ENCODE measurements around the gene SYNM.
A peak's percentile ranks its signal among the peaks of the same experiment; 100 is the strongest.
"Not testable (repeated sequence)": the region's sequence is repeated elsewhere in the genome, so short reads cannot be mapped to it uniquely, and the experiment has no call there.

Gene SYNM

DNA sequence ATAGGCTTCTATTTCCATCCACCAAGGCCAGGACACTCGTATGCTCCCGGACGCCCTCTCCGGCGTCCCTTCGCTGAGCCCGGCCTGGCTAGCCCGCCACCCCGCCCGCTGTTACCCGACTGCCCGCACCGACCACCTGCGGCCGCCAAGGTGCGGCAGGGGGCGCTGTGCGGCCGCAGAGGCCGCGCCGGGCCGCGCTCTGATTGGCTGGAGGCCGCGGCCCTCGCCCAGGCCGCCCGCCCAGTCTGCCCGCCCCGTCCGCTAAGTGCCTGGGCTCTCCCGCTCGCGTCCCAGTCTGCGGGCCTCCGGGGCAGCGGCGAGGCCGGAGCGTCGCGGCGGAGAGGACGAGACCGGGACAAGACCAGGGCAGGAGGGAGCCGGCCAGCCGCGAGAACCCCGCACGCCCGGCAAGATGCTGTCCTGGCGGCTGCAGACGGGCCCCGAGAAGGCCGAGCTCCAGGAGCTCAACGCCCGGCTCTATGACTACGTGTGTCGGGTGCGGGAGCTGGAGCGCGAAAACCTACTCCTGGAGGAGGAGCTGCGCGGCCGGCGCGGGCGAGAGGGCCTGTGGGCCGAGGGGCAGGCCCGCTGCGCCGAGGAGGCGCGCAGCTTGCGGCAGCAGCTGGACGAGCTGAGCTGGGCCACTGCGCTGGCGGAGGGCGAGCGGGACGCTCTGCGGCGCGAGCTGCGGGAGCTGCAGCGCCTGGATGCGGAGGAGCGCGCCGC, at the start of gene SYNM:
Gene SYNM (plus strand): TSS at position 293 of the 726 bp plus-strand sequence. CDS start 120 bp downstream, at position 413.
- no peak within 1 kb of the TSS for H3K27ac Mint-ChIP-seq
- H3K36me3 Mint-ChIP-seq (ENCODE audit: low read depth) = no peaks in the 10 kb centered on the region
- peak; percentile 57 for DNase-seq
- H3K9me3 Mint-ChIP-seq = no peaks in the 10 kb centered on the region
- peaks cover 13% of the 10 kb centered on the region for H3K4me1 Mint-ChIP-seq (ENCODE audit: low read depth)
- H3K4me3 Mint-ChIP-seq = peak within 1 kb of the TSS; percentile 61
- H3K27me3 Mint-ChIP-seq = peaks cover 62% of the 10 kb centered on the region

DNA sequence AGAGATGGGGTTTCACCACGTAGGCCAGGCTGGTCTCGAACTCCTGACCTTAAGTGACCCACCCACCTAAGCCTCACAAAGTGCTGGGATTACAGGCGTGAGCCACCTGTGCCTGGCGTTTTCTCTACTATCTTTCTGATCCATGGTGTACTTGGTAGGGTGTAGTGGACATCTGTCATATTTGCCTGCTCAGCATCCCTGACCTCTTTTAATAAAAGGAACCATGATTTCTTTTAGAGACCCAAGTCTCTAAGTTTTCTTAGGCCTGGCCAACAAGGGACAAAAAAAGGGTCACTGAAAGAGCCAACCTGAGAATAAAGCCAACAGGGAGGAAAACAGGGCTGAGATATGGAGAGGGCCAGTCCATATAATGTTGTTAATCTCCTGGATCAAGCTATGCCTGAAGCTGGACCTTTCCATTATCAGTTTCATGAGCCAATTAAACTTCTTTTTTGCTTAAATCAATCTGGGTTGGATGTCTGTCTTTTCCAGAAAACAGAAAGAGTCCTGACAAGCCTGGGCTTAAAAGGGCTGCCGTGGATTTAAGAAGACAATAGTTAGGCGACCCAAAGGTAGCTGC, 49.2 kb upstream of the SYNM start:
- no peak for DNase-seq
- Mint-ChIP-seq H3K4me1 (ENCODE audit: low read depth) (peaks cover 12% of the 10 kb centered on the region), H3K9me3 (no peaks in the 10 kb centered on the region), H3K4me3 (no peak overlapping the region), H3K27me3 (peaks cover 32% of the 10 kb centered on the region), H3K27ac (no peak overlapping the region), H3K36me3 (ENCODE audit: low read depth) (no peaks in the 10 kb centered on the region)

GRCh38 chr15:99057020-99057419, 47.9 kb upstream of the SYNM start:
- Mint-ChIP-seq H3K27me3 (peaks cover 46% of the 10 kb centered on the region), H3K4me1 (ENCODE audit: low read depth) (peaks cover 10% of the 10 kb centered on the region), H3K27ac (no peak overlapping the region), H3K4me3 (no peak overlapping the region), H3K9me3 (no peaks in the 10 kb centered on the region), H3K36me3 (ENCODE audit: low read depth) (no peaks in the 10 kb centered on the region)
- DNase-seq = no peak

DNA sequence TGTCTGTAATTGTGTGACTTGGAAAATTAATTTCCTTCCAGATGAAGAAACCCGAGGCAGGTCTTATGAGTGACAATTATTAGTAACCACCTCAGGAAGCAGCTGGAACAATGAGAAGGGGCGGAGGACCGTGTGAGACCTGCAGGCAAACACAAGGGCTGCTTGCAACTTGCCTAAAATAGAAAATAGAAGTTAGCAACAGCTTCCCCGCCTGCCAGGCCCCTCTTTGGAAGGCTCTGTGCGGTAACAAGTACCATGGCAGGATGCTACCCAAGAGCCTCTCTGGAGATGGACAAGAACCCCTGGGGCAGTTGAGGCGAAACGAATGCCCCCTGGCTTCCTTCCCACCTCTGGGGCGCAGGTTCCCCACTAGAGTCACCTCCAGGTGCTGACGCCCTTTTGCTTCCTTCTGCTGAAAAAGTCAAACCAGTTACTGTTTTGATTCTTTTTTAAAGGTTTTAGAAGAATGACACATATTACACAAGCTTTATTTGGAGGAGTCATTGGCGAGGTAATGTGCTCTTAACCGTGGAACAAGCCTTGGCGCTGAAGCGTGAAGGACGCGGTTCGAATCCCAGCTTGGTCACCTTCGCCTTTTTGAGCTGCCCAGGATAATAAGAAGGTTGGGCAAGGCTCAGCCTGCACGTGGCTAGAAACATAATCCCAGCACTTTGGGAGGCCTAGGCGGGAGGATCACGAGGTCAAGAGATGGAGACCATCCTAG, 47.0 kb upstream of the SYNM start:
- no peak overlapping the region for H3K27ac Mint-ChIP-seq
- no peak for DNase-seq
- no peaks in the 10 kb centered on the region for H3K36me3 Mint-ChIP-seq (ENCODE audit: low read depth)
- H3K27me3 Mint-ChIP-seq = peaks cover 54% of the 10 kb centered on the region
- peak overlapping the region; percentile 51 for H3K4me3 Mint-ChIP-seq
- H3K9me3 Mint-ChIP-seq = no peaks in the 10 kb centered on the region
- peaks cover 7% of the 10 kb centered on the region for H3K4me1 Mint-ChIP-seq (ENCODE audit: low read depth)

GRCh38 chr15:99058421-99058870, 46.4 kb upstream of the SYNM start:
- no peak for DNase-seq
- peak overlapping the region; percentile 51 for H3K4me3 Mint-ChIP-seq
- H3K27me3 Mint-ChIP-seq = peaks cover 60% of the 10 kb centered on the region
- H3K4me1 Mint-ChIP-seq (ENCODE audit: low read depth) = peaks cover 7% of the 10 kb centered on the region
- no peaks in the 10 kb centered on the region for H3K9me3 Mint-ChIP-seq
- no peaks in the 10 kb centered on the region for H3K36me3 Mint-ChIP-seq (ENCODE audit: low read depth)
- no peak overlapping the region for H3K27ac Mint-ChIP-seq

DNA sequence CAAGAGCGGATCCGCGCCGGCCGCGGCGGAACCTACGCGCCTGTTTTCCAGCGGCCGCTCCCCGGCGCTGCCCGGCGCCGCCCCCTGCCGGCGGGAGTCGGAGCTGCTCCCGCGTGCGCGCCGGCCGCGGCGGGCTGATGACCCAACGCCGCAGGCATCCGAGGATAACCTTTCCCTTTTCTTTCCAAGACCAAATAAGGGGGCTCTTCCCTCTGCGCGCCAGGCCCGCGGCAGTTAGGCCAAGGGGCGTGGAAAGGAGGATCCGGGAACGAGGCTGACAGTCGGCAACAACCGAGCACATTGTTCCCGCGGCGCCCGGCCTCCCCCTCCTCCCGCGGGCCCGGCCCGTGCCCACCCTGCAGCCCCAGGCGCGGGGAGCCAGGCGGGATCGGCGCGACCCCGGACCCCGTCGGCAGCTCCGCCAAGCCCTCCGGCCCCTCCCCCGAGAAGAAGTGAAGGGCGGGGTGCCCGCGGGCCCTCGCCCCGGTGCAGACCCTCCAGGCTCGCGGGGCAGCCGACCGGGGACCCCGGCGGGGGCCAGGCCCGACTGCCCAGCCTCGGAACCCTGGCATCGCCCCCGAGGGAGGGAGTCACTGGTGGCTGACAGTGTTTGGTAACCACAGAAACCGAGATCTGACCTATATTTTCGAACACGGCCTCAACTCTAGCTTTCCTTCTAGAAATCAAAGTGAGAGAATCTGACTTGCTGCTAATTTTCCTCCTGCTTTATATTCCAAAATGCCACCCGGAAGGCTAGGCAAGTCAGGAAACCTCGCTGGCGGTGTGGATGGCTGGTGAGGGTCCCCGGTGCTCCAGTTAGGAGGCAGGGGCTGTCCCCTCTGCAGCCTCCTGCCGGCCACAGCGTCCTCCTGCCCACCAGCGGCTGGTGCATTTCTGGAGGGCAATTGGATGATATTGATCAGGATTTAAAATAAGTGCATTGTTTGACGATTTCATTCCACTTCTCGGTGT, 45.6 kb upstream of the SYNM start:
- Mint-ChIP-seq H3K27me3 (peaks cover 60% of the 10 kb centered on the region), H3K4me3 (peak overlapping the region; percentile 64), H3K4me1 (ENCODE audit: low read depth) (peaks cover 7% of the 10 kb centered on the region), H3K36me3 (ENCODE audit: low read depth) (no peaks in the 10 kb centered on the region), H3K9me3 (no peaks in the 10 kb centered on the region), H3K27ac (no peak overlapping the region)
- DNase-seq = peak; percentile 76

DNA sequence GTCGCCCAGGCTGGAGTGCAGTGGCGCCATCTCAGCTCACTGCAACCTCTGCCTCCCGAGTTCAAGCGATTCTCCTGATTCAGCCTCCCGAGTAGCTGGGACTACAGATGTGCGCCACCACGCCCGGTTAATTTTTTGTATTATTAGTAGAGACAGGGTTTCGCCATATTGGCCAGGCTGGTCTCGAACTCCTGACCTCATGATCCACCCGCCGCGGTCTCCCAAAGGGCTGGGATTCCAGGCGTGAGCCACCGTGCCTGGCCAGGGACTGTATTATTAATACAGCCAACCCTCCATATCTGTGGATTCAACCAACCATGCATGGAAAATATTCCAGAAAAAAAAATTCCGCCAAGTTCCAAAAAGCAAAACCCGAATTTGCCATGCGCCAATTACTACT, 44.7 kb upstream of the SYNM start:
- not testable (repeated sequence) for H3K4me3 Mint-ChIP-seq; H3K36me3 Mint-ChIP-seq (ENCODE audit: low read depth); DNase-seq; H3K27ac Mint-ChIP-seq; H3K4me1 Mint-ChIP-seq (ENCODE audit: low read depth); H3K9me3 Mint-ChIP-seq
- H3K27me3 Mint-ChIP-seq = peaks cover 61% of the 10 kb centered on the region

DNA sequence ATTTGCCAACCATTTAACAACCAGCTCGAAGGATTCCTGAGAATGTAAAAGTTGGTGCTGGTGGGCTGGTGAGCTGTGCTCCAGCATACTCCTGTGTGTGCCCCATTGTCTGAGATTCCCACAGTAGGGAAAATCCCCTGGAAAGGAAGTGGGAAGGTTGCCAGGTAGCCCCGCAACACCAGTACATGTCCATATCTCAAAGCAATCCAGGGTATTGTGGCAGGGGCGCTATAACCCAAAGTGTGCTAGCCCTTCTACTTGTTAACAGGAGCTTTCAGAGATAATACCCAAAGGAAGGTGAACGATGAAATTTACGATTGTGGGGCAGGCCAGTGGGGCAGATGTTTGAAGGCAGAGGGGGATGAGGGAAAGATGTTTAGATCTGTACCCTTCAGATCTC, 42.7 kb upstream of the SYNM start:
- H3K4me1 Mint-ChIP-seq (ENCODE audit: low read depth) = peaks cover 7% of the 10 kb centered on the region
- H3K27me3 Mint-ChIP-seq = peaks cover 60% of the 10 kb centered on the region
- H3K36me3 Mint-ChIP-seq (ENCODE audit: low read depth) = no peaks in the 10 kb centered on the region
- DNase-seq = no peak
- H3K9me3 Mint-ChIP-seq = no peaks in the 10 kb centered on the region
- H3K4me3 Mint-ChIP-seq = no peak overlapping the region
- H3K27ac Mint-ChIP-seq = no peak overlapping the region

- H3K4me1 Mint-ChIP-seq (ENCODE audit: low read depth) = no peaks in the 10 kb centered on the region
These were observed 36.7 kb upstream of the SYNM start for GRCh38 chr15:99068186-99068585.

GRCh38 chr15:99070208-99070607, 34.7 kb upstream of the SYNM start:
- Mint-ChIP-seq H3K36me3 (ENCODE audit: low read depth) (no peaks in the 10 kb centered on the region), H3K4me3 (no peak overlapping the region), H3K27me3 (peaks cover 6% of the 10 kb centered on the region), H3K4me1 (ENCODE audit: low read depth) (no peaks in the 10 kb centered on the region), H3K9me3 (no peaks in the 10 kb centered on the region), H3K27ac (no peak overlapping the region)
- DNase-seq = no peak

More at GRCh38 chr15:99068186-99068585, 36.7 kb upstream of the SYNM start:
- Mint-ChIP-seq H3K4me3 (no peak overlapping the region), H3K9me3 (no peaks in the 10 kb centered on the region), H3K27me3 (peaks cover 13% of the 10 kb centered on the region), H3K27ac (no peak overlapping the region), H3K36me3 (ENCODE audit: low read depth) (no peaks in the 10 kb centered on the region)
- no peak for DNase-seq

DNA sequence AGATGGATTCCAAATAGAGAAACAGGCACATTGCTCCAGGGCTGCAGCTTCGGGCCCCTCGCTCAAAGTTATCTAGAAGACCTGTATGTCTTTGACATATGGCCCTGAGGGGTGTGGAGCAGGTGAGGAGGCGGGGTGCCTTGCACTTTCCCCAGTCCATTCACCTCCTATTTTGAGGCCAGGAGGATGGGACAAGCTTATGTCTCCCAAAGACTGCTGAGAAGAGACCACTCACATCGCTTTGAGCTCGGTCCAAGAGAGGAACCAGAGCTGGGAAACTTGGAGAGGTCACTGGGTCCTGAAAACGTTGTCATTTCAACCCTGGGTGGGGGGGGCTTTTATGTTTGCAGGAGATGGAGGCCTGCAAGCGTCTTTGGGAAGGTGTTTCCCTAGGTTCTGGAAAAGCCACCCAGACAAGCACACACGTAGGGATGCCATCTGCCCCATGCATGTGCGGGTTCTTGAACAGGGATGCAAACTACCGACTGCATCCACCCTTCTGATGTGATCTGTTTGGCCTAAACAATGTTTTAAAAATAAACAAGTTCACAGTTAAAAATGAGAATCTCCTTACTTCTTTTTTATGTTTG, 33.7 kb upstream of the SYNM start:
- Mint-ChIP-seq H3K27me3 (no peaks in the 10 kb centered on the region), H3K36me3 (ENCODE audit: low read depth) (no peaks in the 10 kb centered on the region), H3K27ac (no peak overlapping the region), H3K4me3 (no peak overlapping the region), H3K9me3 (no peaks in the 10 kb centered on the region), H3K4me1 (ENCODE audit: low read depth) (peaks cover 2% of the 10 kb centered on the region)
- DNase-seq = no peak

DNA sequence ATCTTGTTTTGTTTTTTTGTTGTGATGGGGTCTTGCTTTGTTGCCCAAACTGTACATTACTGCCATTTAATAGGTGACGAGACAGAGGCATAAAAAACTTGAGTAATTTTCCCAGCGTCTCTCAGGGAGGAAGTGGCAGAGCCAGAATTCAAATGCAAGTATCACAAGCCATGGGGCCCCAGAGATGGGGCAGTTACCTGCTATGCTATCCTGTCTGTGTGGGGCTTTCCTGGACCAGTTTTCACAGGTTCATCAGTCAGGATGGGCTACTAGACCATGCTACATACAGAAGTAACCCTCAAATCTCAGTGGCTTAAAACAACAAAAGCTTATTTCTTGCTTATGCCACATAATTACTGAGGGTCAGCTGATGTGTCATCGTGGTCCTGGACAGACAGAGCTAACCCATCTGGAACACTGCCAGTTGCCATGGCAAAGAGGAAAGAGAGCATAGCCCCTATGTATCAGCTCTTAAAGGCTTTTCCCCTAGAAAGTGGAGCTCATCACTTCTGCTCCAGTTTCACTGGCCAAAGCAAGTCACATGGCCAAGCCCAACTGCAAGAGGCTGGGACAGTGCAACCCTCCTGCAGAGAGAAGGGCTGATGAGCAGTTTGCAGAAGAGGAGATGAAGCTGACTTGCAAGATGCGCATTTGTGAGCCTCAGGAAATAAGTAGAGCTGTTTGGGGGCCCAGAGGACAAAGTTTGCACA, 31.7 kb upstream of the SYNM start:
- H3K27ac Mint-ChIP-seq = no peak overlapping the region
- no peak overlapping the region for H3K4me3 Mint-ChIP-seq
- H3K36me3 Mint-ChIP-seq (ENCODE audit: low read depth) = no peaks in the 10 kb centered on the region
- DNase-seq = no peak
- H3K9me3 Mint-ChIP-seq = no peaks in the 10 kb centered on the region
- no peaks in the 10 kb centered on the region for H3K27me3 Mint-ChIP-seq
- peaks cover 7% of the 10 kb centered on the region for H3K4me1 Mint-ChIP-seq (ENCODE audit: low read depth)

GRCh38 chr15:99074446-99074845, 30.4 kb upstream of the SYNM start:
- Mint-ChIP-seq H3K27ac (no peak overlapping the region), H3K27me3 (no peaks in the 10 kb centered on the region), H3K4me3 (no peak overlapping the region), H3K4me1 (ENCODE audit: low read depth) (peaks cover 7% of the 10 kb centered on the region), H3K36me3 (ENCODE audit: low read depth) (no peaks in the 10 kb centered on the region), H3K9me3 (no peaks in the 10 kb centered on the region)
- no peak for DNase-seq
